MV-4-11 (cell line): ENCODE results near the gene PLEKHO2.
A peak's percentile ranks its signal among the peaks of the same experiment; 100 is the strongest.

Source experiments
- DNase-seq: peaks from one replicate; lab custom pipeline; 2025; lab: John Stamatoyannopoulos, UW

Gene PLEKHO2

GRCh38 chr15:64894395-64895056 is 52.8 kb downstream of the PLEKHO2 start:
- DNase-seq = no peak

- peak; percentile 84 for DNase-seq
These were observed 53.8 kb downstream of the PLEKHO2 start for GRCh38 chr15:64895285-64896065.

GRCh38 chr15:64896371-64897069 is 54.8 kb downstream of the PLEKHO2 start:
- DNase-seq = no peak

GRCh38 chr15:64897345-64897985 is 55.8 kb downstream of the PLEKHO2 start:
- DNase-seq = peak; percentile 27

- no peak for DNase-seq
These were observed 56.7 kb downstream of the PLEKHO2 start for GRCh38 chr15:64898406-64898805.

- no peak for DNase-seq
These were observed 59.4 kb downstream of the PLEKHO2 start for GRCh38 chr15:64901141-64901540.

- no peak for DNase-seq
These were observed 60.2 kb downstream of the PLEKHO2 start for GRCh38 chr15:64901914-64902313.

- no peak for DNase-seq
These were observed 61.1 kb downstream of the PLEKHO2 start for GRCh38 chr15:64902863-64903262.

GRCh38 chr15:64903326-64903950 is 61.7 kb downstream of the PLEKHO2 start:
- DNase-seq = no peak

GRCh38 chr15:64904189-64904588 is 62.5 kb downstream of the PLEKHO2 start:
- DNase-seq = no peak

GRCh38 chr15:64905119-64905831 is 63.6 kb downstream of the PLEKHO2 start:
- DNase-seq = peak; percentile 53

GRCh38 chr15:64905941-64906340 is 64.2 kb downstream of the PLEKHO2 start:
- DNase-seq = no peak

- DNase-seq = no peak
These were observed 64.7 kb downstream of the PLEKHO2 start for GRCh38 chr15:64906402-64906801.

GRCh38 chr15:64907991-64908390 is 66.3 kb downstream of the PLEKHO2 start:
- DNase-seq = no peak

GRCh38 chr15:64909546-64909945 is 67.8 kb downstream of the PLEKHO2 start:
- DNase-seq = no peak

- no peak for DNase-seq
These were observed 69.8 kb downstream of the PLEKHO2 start, which contains the start of gene ANKDD1A for GRCh38 chr15:64911311-64912186. ANKDD1A (plus strand) TSS chr15:64911902; CDS start chr15:64911931, 29 bp downstream.

GRCh38 chr15:64912379-64913325 is 70.9 kb downstream of the PLEKHO2 start:
- DNase-seq = no peak

- no peak for DNase-seq
These were observed 74.0 kb downstream of the PLEKHO2 start for GRCh38 chr15:64915518-64916227.
